Measurements from ENCODE around the gene CHCHD1. TPM values are rescaled to one million over a fixed set of nuclear protein-coding genes. Genes with fewer than 3 reads are reported as not detected.
"Not testable (repeated sequence)": the region's sequence is repeated elsewhere in the genome, so short reads cannot be mapped to it uniquely, and the experiment has no call there.

CHCHD1 gene
- total RNA-seq, 1 donor from 2014 or later, result 30.9 TPM

DNA sequence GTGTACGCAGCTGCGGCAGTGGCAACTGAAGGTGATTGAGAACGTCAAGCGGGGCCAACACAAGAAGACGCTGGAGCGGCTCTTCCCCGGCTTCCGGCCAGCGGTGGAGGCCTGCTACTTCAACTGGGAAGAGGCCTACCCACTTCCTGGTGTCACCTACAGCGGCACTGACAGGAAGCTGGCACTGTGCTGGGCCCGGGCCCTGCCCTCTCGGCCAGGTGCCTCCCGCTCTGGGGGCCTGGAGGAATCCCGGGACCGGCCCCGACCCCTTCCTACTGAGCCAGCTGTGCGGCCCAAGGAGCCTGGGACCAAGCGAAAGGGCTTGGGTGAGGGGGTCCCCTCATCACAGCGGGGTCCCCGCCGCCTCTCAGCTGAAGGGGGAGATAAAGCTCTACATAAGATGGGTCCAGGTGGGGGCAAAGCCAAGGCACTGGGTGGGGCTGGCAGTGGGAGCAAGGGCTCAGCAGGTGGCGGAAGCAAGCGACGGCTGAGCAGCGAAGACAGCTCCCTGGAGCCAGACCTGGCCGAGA, 10.1 kb downstream of the CHCHD1 start:
- DNase-seq (ENCODE audit: low read depth, low spot score), result no peak

- DNase-seq (ENCODE audit: low read depth, low spot score), result no peak
Measured at GRCh38 chr10:73793456-73793855, 11.6 kb downstream of the CHCHD1 start.

DNA sequence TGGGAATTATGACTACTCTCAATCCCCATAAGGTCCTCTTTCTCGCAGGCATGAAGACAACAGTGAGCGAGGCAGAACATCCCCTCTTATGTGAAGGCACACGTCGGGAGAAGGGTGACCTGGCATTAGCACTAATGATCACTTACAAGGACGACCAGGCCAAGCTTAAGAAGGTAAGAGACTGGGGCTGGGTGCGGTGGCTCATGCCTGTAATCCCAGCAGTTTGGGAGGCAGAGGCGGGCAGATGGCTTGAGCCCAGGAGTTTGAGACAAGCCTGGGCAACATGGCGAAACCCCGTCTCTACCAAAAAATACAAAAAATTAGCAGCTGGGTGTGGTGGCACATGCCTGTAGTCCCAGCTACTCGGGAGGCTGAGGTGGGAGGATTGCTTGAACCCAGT, 13.6 kb downstream of the CHCHD1 start:
- DNase-seq (ENCODE audit: low read depth, low spot score), result not testable (repeated sequence)

DNA sequence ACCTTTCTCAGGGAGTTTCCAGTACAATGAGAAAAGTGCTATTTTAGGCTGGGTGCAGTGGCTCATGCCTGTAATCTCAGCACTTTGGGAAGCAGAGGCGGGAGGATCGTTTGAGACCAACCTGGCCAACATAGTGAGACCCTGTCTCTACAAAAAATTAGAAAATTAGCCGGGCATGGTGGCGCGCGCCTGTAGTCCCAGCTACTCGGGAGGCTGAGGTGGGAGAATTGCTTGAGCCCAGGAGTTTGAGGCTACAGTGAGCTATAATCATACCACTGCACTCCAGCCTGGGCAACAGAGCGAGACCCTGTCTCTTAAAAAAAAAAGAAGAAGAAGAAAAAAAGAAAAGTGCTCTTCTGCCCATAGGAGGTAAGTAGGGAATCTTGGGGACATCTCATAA, 14.2 kb downstream of the CHCHD1 start:
- not testable (repeated sequence) for DNase-seq (ENCODE audit: low read depth, low spot score)

DNA sequence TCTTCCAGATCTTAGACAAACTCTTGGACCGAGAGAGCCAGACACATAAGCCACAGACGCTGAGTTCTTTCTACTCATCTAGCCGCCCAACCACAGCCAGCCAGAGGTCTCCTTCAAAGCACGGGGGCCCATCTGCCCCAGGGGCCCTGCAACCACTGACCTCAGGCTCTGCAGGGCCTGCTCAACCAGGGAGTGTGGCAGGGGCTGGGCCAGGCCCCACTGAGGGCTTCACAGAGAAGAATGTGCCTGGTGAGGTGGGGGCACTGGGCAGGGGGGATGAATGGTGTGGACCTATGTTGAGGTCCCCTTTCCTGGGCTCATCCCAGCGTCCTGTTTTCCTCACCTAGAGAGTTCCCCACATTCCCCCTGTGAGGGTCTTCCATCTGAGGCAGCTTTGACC, 14.9 kb downstream of the CHCHD1 start:
- DNase-seq (ENCODE audit: low read depth, low spot score), result no peak

GRCh38 chr10:73797324-73798025, 15.6 kb downstream of the CHCHD1 start:
- DNase-seq (ENCODE audit: low read depth, low spot score), result no peak

- no peak for DNase-seq (ENCODE audit: low read depth, low spot score)
Measured at GRCh38 chr10:73798087-73798486, 16.2 kb downstream of the CHCHD1 start.

DNA sequence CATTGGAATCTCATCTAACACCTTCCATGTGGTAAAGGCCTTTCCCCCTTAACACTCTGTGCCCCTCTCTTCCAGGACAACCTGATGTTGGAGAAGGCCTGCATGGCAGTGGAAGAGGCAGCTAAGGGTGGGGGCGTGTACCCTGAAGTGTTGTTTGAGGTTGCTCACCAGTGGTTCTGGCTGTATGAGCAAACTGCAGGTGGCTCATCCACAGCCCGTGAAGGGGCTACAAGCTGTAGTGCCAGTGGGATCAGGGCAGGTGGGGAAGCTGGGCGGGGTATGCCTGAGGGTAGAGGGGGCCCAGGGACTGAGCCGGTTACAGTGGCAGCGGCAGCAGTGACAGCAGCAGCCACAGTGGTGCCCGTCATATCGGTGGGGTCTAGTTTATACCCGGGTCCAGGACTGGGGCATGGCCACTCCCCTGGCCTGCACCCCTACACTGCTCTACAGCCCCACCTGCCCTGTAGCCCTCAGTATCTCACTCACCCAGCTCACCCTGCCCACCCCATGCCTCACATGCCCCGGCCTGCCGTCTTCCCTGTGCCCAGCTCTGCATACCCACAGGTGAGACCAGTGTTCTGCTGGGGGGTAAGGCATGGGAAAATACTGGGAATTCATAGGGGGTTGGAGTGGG, 17.2 kb downstream of the CHCHD1 start:
- no peak for DNase-seq (ENCODE audit: low read depth, low spot score)

GRCh38 chr10:73799899-73800559, 18.2 kb downstream of the CHCHD1 start:
- DNase-seq (ENCODE audit: low read depth, low spot score), result no peak

DNA sequence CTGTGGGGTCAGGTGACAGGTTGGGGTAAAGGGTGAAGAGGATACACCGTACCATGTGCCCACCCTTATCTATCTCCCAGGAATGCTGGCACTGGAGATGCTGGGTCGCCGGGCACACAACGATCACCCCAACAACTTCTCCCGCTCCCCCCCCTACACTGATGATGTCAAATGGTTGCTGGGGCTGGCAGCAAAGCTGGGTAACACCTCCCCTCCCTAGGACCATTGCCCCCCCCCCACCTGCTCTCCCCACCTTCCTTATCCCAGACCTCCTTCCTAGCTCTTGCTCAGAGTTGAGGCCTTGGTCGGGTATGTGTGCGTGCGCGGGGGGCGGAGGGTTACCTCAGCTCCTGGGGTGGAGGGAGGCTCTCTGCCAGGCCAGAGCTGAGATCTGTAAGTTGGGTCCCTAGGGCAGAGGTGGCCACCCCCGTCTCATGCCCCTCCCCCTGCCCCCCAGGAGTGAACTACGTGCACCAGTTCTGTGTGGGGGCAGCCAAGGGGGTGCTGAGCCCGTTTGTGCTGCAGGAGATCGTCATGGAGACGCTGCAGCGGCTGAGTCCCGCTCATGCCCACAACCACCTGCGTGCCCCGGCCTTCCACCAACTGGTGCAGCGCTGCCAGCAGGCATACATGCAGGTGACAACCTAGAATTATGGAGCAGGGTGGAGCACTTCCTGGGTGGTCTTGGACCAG, 18.9 kb downstream of the CHCHD1 start:
- no peak for DNase-seq (ENCODE audit: low read depth, low spot score)

GRCh38 chr10:73801253-73801590, 19.4 kb downstream of the CHCHD1 start:
- DNase-seq (ENCODE audit: low read depth, low spot score), result no peak

GRCh38 chr10:73802276-73802991, 20.6 kb downstream of the CHCHD1 start:
- no peak for DNase-seq (ENCODE audit: low read depth, low spot score)

DNA sequence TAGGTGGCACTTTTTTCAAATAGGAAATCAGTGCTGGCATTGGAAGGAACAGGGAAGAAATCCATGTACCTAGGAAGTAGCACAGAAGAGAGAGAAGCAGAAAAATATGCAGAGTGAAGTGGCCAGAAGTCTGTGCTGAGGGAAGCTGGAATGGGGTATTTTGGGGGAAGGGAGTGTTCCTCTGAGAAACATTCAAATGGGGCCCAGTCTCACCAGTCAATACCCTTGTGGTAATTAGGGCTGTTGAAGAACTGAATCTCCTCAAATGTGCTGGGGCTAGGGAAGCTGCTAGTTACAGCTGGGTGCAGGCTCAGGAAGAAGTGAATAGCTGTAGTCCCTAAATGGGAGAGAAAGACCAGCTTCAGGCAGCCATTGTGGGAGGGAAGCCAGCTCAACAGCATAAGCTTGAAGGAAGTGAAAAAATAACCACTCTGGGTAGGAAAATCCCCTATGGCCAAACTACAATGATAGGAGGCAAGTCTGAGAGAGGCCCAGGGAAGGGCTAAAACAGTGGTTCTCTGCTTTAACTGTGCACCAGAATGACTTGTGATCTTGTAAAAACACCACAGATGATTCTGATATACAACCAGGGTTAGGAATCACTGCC, 21.9 kb downstream of the CHCHD1 start:
- no peak for DNase-seq (ENCODE audit: low read depth, low spot score)

DNA sequence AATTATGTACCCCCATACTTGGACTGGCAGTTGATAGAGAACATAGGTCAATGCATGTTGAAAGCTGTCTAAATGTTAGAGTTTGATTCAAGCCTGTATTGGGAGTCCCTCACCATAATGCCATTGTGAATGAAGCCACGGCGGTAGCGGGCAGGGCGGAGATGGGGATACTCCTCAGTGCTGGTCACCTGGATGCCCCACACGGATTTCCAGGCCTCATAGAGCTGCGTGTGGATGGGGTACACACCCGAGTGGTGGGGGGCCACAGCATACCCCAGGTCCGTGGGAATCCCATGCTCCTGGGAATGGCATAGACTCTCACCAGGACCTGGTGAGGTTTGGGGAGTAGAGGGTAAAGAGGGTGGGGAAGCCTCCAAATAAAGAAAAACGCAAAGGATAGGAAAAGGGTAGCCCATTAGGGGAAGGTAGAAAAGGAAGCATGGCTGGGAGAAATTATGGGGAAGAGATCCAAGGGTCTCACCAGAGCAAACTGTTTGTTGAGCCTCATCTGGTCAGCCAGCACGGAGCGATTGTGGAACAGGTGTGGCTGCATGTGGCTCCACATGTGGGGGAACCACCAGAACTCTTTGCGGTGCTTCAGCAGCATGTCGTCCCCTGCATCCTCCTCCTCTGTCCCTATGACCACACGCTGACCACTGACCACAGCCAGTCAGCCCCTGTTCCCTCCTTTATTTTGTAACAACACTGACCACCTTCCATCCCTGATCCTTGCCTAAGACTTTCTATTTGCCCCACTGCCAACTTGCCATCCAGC, 24.5 kb downstream of the CHCHD1 start:
- no peak for DNase-seq (ENCODE audit: low read depth, low spot score)

DNA sequence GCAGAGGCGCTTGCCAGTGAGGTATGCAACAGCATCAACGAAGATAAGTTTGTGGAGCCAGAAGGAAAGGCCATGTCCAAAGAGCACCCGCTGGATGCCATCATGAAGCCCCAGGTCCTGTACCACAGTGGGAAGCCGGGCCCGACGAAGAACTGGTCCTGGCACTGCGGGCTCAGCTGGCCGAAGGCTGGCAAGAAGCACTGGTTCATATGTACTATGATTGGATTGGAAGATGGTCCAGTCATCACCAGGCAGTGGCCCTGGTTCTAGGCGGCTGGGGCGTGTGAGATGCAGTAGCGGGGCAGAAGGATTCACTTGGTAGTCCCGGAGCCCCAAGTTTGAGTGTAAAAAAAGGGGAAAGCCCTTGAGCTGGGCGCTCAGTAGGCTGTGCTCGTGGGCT, 25.6 kb downstream of the CHCHD1 start:
- DNase-seq (ENCODE audit: low read depth, low spot score), result no peak

DNA sequence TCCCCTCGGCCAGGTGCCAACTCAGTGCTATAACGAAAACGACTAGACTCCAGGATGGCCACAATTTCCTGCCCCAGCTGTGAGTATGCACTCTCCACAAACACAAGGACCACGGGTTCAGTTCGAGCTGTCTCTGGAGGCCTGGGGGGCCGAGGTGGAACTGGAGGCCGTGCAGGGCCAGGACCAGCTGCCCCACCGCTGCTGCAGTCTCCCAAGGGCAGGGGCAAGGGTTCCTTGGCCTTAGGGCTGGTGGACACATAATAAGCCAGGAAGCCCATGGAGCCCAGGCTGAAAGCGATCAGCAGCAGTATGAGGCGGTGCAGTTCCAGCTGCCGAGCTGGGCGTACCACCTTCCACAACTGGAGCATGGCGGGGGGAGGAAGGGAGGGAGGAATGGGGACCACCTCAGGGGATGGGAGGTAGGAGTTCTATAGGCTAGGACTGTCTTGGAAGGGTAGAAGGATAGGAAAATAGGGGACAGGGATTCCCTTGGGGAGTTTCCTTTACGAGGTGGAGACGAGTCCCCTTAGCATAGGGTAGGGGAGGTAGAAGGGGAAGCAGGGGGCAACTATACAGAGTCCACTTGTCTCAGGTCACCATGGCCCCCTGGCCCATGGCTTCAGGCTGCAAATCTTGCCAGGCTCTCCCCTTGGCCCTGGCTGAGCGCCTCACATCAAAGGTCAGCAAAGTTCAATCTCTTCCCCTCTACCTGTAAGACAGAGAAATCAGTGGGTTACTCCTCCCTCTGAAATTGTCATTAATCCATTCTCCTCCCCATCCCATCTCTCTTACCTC, 26.4 kb downstream of the CHCHD1 start:
- no peak for DNase-seq (ENCODE audit: low read depth, low spot score)

DNA sequence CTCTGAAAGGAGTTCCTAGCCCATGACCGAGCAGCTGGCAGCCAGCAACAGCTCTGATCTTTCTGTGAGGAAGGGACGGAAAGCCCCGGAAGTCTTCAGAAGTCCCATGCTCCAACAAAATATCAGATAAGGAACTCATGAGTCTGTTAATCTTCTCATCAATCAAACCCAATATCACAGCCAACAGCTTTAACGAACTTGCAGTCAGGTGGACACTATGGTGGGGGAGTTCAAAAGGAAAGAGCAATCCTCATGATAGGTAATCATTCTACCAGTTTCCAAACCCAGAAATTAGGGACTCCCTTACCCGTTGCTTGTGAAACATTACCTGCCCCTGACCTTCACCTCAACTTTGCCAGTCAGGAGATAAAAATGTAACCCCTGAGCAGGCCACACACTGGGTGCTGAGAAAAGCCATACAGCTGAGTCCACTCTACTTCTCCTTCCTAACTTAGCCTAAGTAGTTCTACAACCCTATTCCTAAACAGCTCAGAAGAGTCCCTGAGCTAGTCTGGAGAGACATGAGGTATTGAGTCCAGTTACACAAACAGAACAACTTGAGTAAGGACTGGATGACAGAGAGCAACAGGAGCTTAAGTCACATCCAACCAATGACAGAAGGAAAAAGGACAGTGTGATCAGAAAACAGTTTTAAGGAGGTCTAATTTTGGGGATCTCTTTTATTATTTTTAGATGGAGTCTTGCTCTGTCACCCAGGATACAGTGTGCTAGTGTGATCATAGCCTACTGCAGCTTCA, 27.4 kb downstream of the CHCHD1 start:
- no peak for DNase-seq (ENCODE audit: low read depth, low spot score)

- DNase-seq (ENCODE audit: low read depth, low spot score), result no peak
Measured at GRCh38 chr10:73810358-73810734, 28.5 kb downstream of the CHCHD1 start.

All from pulmonary artery endothelial cell (primary cell).